CD4-positive, alpha-beta T cell treated with Interleukin-15 for 1 hour (primary cell): ENCODE measurements around the gene NBL1.
A peak's percentile ranks its signal among the peaks of the same experiment; 100 is the strongest.
"Not testable (repeated sequence)": the region's sequence is repeated elsewhere in the genome, so short reads cannot be mapped to it uniquely, and the experiment has no call there.

ENCODE experiments used
- DNase-seq: peaks from one replicate; pipeline ENCODE4 v3.0.0-alpha.2; 2020

NBL1 gene

GRCh38 chr1:19623523-19623922, 20.6 kb upstream of the NBL1 start:
- DNase-seq = no peak

DNA sequence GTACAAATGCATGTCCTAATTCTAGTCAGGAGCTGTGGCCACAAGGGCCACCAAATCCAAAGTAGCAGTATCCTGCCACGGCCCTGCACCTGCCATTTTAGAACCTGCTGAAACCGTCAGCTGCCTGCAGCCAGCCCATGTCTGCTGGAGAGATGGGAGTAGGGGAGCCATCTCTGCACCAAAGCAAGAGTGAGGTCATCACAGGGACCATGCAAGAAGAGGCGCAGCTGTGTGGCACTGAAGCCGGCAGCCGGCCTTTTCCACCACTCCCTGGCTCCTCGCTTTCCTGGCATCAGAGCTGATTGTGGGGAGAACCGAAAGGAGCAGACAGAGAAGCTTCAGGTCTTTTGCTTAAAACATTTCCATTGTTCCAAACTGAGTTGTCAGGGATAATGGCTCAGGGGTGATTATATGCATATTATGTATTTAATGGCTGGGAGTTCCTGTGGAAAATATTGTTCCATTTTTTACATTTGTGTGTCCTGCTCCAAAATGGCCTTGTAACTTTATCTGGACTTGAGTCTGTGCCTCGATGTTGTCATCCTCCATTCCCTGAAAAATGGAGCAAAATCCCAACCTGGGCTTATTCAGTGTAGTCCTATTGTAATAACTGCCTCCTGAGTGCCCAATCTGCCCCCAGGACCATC, 18.7 kb upstream of the NBL1 start:
- no peak for DNase-seq

DNA sequence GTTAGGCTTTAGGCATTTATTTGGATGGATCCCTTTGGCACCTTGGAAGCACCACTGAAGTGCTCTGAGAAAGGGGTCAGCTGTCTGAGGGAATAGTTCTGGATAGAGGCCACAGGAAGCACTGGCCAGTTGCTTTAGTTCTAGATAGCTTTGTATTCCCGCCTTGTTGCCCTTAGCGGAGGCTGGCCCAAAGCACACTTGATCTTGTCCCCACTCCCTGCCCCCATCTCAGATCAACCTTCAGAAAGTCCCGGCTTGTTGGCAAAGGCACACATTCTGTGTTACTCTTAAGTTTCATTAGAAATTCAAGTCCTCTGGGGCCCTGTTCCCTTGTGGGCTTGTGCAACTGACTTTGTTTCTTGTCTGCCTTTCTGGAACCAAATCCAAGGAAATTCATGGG, 15.2 kb upstream of the NBL1 start:
- DNase-seq = no peak

DNA sequence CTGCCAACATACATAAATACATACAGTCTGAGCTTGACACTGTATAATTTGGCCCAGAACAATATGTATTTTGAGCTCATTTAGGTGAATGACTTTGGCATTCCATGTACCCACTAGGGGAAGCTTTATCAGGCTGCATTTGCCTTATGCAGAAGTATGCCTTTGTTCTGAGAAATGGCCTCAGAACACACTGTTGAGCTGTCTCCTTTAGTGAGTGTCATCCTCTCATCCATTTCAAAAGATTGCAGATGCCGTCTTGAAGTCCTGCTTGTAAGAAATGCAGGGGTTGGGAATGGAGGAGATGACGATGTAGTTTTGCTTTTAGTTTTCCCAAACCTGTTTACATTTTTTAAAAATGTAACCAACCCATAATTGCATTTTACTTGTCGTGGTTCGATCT, 14.8 kb upstream of the NBL1 start:
- DNase-seq = no peak

DNA sequence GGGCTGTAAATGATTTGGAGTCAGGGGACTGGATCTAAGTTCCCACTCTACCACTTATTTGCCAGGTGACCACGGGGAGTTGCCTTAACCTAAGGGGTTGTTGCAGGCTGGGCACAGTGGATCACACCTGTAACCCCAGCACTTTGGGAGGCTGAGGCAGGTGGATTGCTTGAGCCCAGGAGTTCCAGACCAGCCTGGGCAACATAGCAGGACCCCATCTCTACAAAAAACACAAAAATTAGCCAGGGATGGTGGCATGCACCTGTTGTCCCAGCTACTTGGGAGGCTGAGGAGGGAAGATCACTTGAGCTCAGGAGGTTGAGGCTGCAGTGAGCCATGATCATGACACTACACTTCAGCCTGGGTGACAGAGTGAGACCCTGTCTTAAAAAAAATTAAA, 13.9 kb upstream of the NBL1 start:
- DNase-seq = not testable (repeated sequence)

- no peak for DNase-seq
Observed at GRCh38 chr1:19630720-19631395, 13.3 kb upstream of the NBL1 start.

GRCh38 chr1:19632211-19632610, 11.9 kb upstream of the NBL1 start:
- no peak for DNase-seq

DNA sequence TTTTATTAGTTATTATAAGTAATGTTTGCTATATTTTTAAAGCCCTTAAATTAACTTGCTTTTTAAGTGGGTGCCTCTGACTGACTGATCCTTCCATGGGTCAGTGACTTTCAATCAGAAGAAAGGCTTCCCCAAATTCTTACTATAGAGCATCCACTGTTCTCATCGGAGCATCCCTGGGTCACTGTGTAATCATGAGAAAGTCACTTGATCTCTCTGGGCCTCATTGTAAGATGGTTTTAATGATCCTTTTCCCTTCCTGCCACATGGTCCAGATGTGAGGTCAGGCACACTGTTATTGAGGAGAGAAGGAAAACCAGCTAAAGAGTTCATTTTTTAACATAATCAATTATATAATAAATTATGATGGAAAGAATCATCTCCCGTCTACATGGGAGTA, 11.0 kb upstream of the NBL1 start:
- DNase-seq = no peak

- DNase-seq = not testable (repeated sequence)
Observed at GRCh38 chr1:19635064-19635463, 9.0 kb upstream of the NBL1 start.

DNA sequence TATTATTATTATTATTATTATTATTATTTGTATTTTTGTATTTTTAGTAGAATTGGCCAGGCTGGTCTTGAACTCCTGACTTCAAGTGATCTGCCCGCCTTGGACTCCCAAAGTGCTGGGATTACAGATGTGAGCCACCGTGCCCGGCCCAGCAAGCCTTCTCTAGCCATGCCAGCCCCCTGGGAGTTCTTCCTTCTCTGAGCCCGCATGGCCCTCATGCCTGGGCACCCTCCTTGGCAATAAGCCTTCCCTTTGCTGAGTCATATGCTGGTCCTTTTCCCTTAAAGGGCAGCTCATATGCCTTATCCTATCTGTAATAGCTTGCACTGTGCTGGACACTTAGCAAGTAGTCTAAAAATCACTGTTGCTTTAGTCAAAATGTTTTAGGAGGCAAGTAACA, 8.5 kb upstream of the NBL1 start:
- DNase-seq = no peak

- no peak for DNase-seq
Observed at GRCh38 chr1:19636065-19636464, 8.0 kb upstream of the NBL1 start.

GRCh38 chr1:19636749-19637148, 7.4 kb upstream of the NBL1 start:
- DNase-seq = not testable (repeated sequence)

DNA sequence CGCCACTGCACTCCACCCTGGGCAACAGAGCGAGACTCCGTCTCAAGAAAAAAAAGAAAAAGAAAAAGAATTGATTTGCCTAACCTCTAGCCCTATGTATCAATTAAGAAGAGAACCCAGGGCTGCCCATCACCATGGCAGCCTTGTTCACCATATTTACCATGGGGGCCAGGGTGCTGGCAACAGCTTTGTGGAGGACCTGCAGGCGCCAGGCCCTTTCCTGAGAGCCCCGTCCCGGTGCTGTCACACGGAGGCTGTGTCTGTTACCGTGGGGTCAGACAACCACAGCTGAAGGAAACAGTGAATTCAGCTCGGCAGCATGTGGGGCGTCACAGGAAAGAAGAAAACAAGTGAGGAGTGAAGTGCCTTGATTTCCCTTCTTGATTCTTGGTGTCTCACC, 6.5 kb upstream of the NBL1 start:
- DNase-seq = no peak

DNA sequence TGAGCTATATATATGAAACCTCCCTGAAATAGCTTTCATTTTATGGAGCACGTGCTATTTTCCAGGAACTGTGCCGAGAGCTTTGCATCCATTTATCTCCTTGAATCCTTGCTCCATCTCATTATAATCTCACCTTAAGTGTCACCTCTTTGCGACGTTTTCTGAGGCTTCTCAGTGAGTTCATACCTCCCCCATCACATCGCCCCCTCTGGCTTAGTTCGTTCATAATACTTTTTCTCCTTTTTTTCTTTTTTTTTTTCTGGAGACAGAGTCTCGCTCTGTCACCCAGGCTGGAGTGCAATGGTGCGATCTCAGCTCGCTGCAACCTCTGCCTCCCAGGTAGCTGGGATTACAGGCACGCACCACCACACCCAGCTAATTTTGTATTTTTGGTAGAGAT, 4.9 kb upstream of the NBL1 start:
- not testable (repeated sequence) for DNase-seq

- no peak for DNase-seq
Observed at GRCh38 chr1:19639999-19640362, 4.1 kb upstream of the NBL1 start.

- DNase-seq = no peak
Observed at GRCh38 chr1:19640363-19641316, 3.5 kb upstream of the NBL1 start.

DNA sequence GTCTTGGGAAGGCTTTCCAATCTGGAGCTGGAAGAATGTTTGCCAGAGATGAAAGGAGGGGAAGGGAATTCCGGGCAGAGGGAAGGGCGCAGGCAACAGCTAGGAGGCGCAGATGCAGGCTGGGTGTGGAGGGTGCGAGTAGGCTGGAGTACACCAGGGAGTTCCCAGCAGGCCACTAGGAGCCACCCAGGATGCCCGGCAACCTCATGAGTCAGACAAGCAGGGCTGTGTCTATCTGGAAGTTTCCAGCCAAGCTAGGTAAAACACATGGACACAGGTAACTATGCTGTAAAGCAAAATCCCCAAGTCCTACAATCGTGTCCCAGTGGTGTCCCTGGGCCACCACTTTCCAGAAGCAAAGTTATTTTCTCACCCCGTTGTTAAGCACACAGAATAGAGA, 990 bp upstream of the NBL1 start:
- no peak for DNase-seq

- DNase-seq = no peak
Observed at GRCh38 chr1:19644395-19644680, 227 bp downstream of the NBL1 start.

GRCh38 chr1:19644681-19645410, 735 bp downstream of the NBL1 start:
- peak; percentile 41 for DNase-seq

GRCh38 chr1:19645411-19646251, 1.5 kb downstream of the NBL1 start:
- no peak for DNase-seq

GRCh38 chr1:19646377-19647319, 2.5 kb downstream of the NBL1 start:
- DNase-seq = no peak
